HEK293T (cell line): Measurements from ENCODE around the gene NIM1K.
"Not testable (repeated sequence)": the region's sequence is repeated elsewhere in the genome, so short reads cannot be mapped to it uniquely, and the experiment has no call there.

ENCODE experiments used
- CTCF ChIA-PET: fragments of 350-600 bp; formaldehyde crosslinking; extraction: SDS; loops from one replicate; lab custom pipeline; 2021; ENCODE audit warnings: antibody characterized with exemption, inconsistent platforms; lab: Yijun Ruan, JAX
- POLR2A ChIA-PET: fragments of 350-600 bp; formaldehyde crosslinking; extraction: SDS; loops from one replicate; lab custom pipeline; 2020; ENCODE audit warnings: antibody characterized with exemption, inconsistent platforms; lab: Yijun Ruan, JAX
- DNase-seq: peaks from one replicate; pipeline ENCODE4 v3.0.0; 2012; ENCODE audit warnings: mixed read lengths; ENCODE audit errors: extremely low spot score
- ARNT ChIP-seq: fragments of 450-650 bp; IDR thresholded peaks from 2 replicates; pipeline ENCODE4 v1.6.1; 2017; ENCODE audit warnings: mild to moderate bottlenecking
- BHLHE40 ChIP-seq: fragments of 450-650 bp; IDR thresholded peaks from 2 replicates; pipeline ENCODE4 v1.6.1; 2016; ENCODE audit warnings: mild to moderate bottlenecking, moderate library complexity, borderline replicate concordance
- CTBP1 ChIP-seq: fragments of 450-650 bp; IDR thresholded peaks from 2 replicates; pipeline ENCODE4 v1.6.1; 2016; ENCODE audit warnings: borderline replicate concordance
- ELF4 ChIP-seq: fragments of 450-650 bp; IDR thresholded peaks from 2 replicates; pipeline ENCODE4 v1.6.1; 2017; ENCODE audit warnings: antibody characterized with exemption
- FOXA1 ChIP-seq: fragments of 450-650 bp; IDR thresholded peaks from 2 replicates; pipeline ENCODE4 v1.6.1; 2016; ENCODE audit warnings: mild to moderate bottlenecking
- FOXK2 ChIP-seq: fragments of 450-650 bp; IDR thresholded peaks from 2 replicates; pipeline ENCODE4 v1.6.1; 2016; ENCODE audit warnings: mild to moderate bottlenecking
- FOXM1 ChIP-seq: fragments of 450-650 bp; IDR thresholded peaks from 2 replicates; pipeline ENCODE4 v1.6.1; 2017; ENCODE audit warnings: mild to moderate bottlenecking, borderline replicate concordance
- HDGF ChIP-seq: fragments of 450-650 bp; IDR thresholded peaks from 2 replicates; pipeline ENCODE4 v1.6.1; 2017; ENCODE audit warnings: antibody characterized with exemption, borderline replicate concordance
- L3MBTL2 ChIP-seq: fragments of 450-650 bp; conservative IDR thresholded peaks from 2 replicates; pipeline ENCODE4 v1.6.1; 2016; ENCODE audit warnings: mild to moderate bottlenecking
- LEF1 ChIP-seq: fragments of 450-650 bp; IDR thresholded peaks from 2 replicates; pipeline ENCODE4 v1.6.1; 2017; ENCODE audit warnings: mild to moderate bottlenecking, borderline replicate concordance
- NFRKB ChIP-seq: fragments of 450-650 bp; IDR thresholded peaks from 2 replicates; pipeline ENCODE4 v1.6.1; 2016; ENCODE audit warnings: mild to moderate bottlenecking, moderate library complexity
- SP1 ChIP-seq: fragments of 450-650 bp; IDR thresholded peaks from 2 replicates; pipeline ENCODE4 v1.6.1; 2017
- SUZ12 ChIP-seq: fragments of 450-650 bp; IDR thresholded peaks from 2 replicates; pipeline ENCODE4 v1.6.1; 2016; ENCODE audit warnings: mild to moderate bottlenecking
- TARDBP ChIP-seq: fragments of 450-650 bp; IDR thresholded peaks from 2 replicates; pipeline ENCODE4 v1.6.1; 2016
- ZNF384 ChIP-seq: fragments of 450-650 bp; IDR thresholded peaks from 2 replicates; pipeline ENCODE4 v1.6.1; 2016
- TF ChIP-seq, protein P1 (sequence below): fragments of 450-650 bp; IDR thresholded peaks from 2 replicates; pipeline ENCODE4 v1.6.1; 2016

Gene NIM1K

DNA sequence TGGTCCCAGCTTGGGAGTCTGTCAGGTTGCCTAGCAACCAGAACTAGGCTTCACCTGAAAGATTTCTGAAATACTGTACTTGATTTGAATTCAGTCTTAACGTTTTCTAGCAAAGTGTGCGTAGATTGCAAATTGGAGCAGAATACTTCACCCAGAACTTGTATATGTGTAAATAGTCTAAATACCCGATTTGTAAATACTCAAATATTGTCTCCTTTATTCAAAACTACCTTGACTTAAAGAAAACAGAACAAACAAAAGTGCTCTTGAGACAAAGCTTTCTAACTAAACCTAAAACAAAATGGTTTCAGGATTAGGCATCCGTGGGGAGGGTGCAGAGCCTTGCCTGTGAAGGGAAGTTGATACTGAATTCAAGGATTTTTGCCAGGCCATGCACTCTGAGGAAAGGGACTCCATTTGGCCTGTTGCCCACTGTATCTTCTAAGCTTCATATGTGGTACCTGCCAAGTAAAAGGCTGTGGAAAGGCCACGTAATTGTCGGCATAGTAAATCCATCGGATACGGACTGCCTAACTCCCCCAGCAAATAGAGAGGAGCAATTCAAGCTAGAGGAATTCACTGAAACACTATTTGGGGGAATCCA is 121.9 kb downstream of the NIM1K start:
- no peak for DNase-seq
- ChIA-PET CTCF (interaction anchor here (0.6 kb wide), 1 partner anchor 249 kb away, joined by 5 read pairs; no protein-coding TSS in a partner anchor), POLR2A (interaction anchor here (0.9 to 2.6 kb wide), 7 partner anchors 98 to 273 kb away, joined by 3 to 18 read pairs (median 4); partner anchors contain the start of genes CCL28, TMEM267 and ZNF131)
- TF ChIP-seq FOXM1 (no peak), FOXA1 (no peak), BHLHE40 (no peak), FOXK2 (no peak), CTBP1 (no peak), NFRKB (no peak), L3MBTL2 (no peak), ARNT (no peak), LEF1 (no peak), ZNF384 (no peak), HDGF (no peak), TARDBP (no peak), ELF4 (no peak), SUZ12 (no peak), SP1 (no peak)
- TF ChIP-seq, protein P1, sequence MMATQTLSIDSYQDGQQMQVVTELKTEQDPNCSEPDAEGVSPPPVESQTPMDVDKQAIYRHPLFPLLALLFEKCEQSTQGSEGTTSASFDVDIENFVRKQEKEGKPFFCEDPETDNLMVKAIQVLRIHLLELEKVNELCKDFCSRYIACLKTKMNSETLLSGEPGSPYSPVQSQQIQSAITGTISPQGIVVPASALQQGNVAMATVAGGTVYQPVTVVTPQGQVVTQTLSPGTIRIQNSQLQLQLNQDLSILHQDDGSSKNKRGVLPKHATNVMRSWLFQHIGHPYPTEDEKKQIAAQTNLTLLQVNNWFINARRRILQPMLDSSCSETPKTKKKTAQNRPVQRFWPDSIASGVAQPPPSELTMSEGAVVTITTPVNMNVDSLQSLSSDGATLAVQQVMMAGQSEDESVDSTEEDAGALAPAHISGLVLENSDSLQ, result no peak

DNA sequence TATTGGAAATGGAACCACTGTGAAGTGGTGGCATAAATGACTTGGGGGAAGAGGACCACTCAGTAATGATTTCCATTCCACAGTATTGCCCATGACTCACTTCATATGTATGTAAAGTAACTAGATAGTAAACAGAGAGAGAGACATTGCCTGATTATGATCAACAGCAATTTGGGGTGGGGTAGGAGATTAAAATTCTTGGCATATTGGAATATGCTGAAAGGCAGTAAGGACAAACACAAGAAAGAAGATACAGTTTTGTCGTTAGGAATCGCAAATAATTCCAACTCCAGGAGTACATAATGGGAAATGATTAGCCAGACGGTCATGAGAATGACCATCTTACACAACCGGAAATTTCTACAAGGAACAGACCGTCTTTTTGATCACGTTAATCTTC is 122.7 kb downstream of the NIM1K start:
- POLR2A ChIA-PET, result interaction anchor here (2.6 kb wide), 1 partner anchor 169 kb away, joined by 16 read pairs; the partner anchor contains the start of gene TMEM267
- no peak for TF ChIP-seq FOXA1
- no peak for TF ChIP-seq TARDBP
- TF ChIP-seq ELF4, result no peak
- TF ChIP-seq NFRKB, result no peak
- CTCF ChIA-PET, result no interaction called here
- no peak for DNase-seq

DNA sequence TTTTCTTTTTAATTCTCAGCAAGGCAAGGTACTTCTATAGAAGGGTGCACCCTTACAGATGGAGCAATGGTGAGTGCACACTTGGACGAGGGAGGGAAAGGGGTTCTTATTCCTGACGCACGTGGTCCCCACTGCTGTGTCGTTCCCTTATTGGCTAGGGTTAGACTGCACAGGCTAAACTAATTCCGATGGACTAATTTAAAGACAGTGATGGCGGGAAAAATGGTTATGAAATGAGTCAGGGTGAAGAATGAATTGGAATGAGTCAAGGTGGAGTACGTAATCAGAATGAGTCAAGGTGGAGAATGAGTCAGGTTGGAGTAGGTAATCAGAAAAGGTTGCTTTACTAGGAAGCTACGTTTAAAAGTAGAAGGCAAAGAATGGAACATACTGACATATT is 123.2 kb downstream of the NIM1K start:
- POLR2A ChIA-PET, result no interaction called here

DNA sequence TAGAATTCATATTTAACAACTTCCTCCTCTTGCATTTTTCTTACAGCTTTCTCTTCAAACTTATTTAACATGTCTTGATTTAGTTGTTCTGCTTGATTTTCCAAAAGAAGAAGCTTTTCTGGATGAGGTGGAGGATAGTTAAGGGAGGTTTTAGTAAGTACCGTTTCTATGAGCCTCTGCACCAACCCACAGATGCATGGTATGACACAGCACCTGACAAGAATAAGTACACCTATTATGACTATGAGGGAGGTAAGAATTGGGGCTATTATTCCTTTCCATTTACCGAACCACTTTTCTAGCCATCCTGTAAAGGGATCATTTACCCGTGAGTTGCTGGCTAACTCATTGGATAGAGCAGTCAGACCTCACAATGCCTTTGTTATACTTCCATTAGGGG is 123.7 kb downstream of the NIM1K start:
- TF ChIP-seq ZNF384 (no peak), FOXM1 (no peak)
- no peak for DNase-seq
- ChIA-PET CTCF (no interaction called here), POLR2A (no interaction called here)

More for the DNA sequence above, 123.2 kb downstream of the NIM1K start:
- TF ChIP-seq HDGF (no peak), SUZ12 (no peak), TARDBP (no peak), LEF1 (no peak), CTBP1 (no peak), FOXK2 (no peak), L3MBTL2 (no peak), NFRKB (no peak), ZNF384 (no peak), ARNT (no peak), SP1 (no peak), BHLHE40 (no peak)
- TF ChIP-seq, protein P1, result no peak
- no peak for DNase-seq
- CTCF ChIA-PET, result no interaction called here

DNA sequence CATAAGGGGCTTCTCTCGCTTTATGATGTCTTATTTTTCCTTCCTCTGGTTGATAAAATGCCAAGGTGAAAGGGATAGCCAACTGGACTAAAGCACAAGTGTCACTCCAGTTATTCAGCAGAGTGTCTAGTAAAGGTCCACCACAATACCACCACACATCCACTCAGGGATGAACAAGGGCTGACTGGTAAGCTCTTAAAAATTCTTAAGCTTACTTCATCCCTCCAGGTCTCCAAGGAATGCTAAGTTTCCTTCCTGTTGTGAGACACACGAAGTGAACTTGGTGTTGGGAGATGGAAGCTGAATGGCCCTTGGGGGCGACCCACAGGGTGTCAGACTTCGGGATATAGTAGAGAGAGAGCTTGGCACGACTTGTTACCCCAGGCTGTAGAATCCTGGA is 124.4 kb downstream of the NIM1K start:
- CTCF ChIA-PET, result no interaction called here
- TF ChIP-seq CTBP1 (no peak), SUZ12 (no peak), SP1 (no peak), ZNF384 (no peak), HDGF (no peak), LEF1 (no peak), NFRKB (no peak), FOXA1 (no peak), BHLHE40 (no peak), ARNT (no peak), TARDBP (no peak), FOXM1 (no peak), ELF4 (no peak), FOXK2 (no peak), L3MBTL2 (no peak)
- TF ChIP-seq, protein P1, result no peak
- POLR2A ChIA-PET, result interaction anchor here (1.2 kb wide), 1 partner anchor 196 kb away, joined by 4 read pairs; the partner anchor contains the start of gene ZNF131

DNA sequence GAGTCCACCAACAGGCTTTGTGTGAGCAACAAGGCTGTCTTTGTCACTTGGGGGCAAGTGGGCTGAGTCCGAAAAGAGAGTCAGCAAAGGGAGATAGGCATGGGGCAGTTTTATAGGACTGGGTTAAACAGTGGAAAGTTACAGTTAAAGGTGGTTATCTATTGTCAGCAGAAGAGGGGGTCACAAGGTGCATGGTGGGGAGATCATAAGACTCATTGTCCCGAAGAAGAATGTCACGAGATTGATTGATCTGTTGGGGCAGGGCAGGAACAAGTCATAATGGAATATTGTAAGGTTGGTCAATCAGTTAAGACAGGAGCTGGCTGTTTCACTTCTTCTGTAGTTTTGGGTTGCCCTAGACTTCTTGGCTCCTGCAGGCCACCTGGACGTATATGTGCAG is 128.8 kb downstream of the NIM1K start:
- TF ChIP-seq TARDBP (no peak), HDGF (no peak), SP1 (no peak), FOXK2 (no peak), ELF4 (no peak), FOXA1 (no peak), SUZ12 (no peak), BHLHE40 (no peak), CTBP1 (no peak), ZNF384 (no peak), L3MBTL2 (no peak), NFRKB (no peak), FOXM1 (no peak), LEF1 (no peak), ARNT (no peak)
- TF ChIP-seq, protein P1, result no peak
- CTCF ChIA-PET, result no interaction called here
- POLR2A ChIA-PET, result no interaction called here
- DNase-seq, result no peak

More for the DNA sequence above, 124.4 kb downstream of the NIM1K start:
- no peak for DNase-seq

DNA sequence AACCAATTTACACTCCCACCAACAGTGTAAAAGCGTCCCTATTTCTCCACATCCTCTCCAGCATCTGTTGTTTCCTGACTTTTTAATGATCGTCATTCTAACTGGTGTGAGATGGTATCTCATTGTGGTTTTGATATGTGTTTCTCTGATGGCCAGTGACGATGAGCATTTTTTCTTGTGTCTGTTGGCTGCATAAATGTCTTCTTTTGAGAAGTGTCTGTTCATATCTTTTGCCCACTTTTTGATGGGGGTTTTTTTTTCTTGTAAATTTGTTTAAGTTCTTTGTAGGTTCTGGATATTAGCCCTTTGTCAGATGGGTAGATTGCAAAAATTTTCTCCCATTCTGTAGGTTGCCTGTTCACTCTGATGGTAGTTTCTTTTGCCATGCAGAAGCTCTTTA is 131.5 kb downstream of the NIM1K start:
- DNase-seq, POLR2A ChIA-PET, CTCF ChIA-PET: not testable (repeated sequence)

DNA sequence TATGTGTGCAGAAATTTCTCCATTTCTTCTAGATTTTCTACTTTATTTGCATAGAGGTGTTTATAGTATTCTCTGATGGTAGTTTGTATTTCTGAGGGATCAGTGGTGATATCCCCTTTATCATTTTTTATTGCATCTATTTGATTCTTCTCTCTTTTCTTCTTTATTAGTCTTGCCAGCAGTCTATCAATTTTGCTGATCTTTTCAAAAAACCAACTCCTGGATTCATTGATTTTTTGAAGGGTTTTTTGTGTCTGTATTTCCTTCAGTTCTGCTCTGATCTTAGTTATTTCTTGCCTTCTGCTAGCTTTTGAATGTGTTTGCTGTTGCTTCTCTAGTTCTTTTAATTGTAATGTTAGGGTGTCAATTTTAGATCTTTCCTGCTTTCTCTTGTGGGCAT is 133.6 kb downstream of the NIM1K start:
- POLR2A ChIA-PET, DNase-seq, CTCF ChIA-PET: not testable (repeated sequence)
